ENCODE data around the gene DMBX1.

DMBX1 gene

DNA sequence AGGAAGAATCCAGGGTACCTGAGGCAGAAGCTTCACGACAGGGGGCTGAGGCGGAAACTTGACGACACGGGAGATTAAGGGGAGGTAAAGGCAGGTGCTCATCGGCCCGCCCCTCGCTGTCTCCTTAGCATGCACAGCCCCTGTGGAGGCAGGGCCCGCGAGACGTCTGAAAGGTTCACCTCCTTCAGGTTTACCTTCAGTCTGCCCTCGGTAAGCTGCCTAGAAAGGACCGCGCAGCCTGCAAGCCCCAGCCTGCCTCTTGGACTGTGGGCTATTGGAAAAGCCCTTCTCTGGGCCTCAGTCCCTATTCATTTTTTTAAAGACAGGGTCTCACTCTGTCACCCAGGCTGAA is 33.3 kb downstream of the DMBX1 start:
- DNase-seq (ENCODE audit: low read depth in 3 of 3, low spot score in 1 of 3): no peak

DNA sequence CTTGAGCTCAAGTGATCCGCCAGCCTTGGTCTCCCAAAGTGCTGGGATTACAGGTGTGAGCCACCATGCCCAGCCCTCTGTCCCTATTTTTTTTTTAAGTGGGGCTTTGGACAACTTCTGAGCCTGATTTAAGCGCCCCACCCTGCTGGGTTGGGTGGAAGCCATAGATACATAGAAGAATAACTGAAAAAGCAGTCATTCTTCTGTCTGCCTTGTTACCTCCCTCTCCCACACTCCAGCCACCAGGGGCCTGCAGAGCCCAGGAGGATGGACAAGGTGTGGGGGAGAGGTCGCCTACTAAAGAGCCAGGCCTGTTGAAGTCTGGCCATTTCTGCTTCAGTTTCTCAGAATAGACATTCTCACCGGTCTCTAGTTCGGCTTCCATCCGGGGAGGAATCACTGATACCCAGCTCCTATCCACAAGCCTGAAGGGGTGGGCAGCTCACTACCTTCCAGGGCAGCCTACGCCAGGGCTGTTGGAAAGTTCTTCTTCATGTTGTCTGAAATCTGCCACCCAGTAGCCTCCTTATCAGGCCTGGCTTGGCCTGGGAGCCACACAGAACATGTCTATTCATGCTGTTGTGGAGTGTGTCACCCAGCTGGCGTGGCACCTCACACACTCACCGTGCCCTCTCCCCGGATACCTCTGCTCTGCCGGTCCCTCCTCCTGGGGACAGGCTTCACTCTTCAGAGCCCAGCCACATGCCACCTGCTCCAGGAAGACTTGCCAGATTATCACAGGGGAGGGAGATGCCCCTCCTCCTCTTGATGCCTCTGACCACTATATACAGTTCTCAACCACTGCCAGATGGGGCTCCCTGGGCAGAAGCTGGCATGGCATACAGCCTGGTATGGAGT is 34.1 kb downstream of the DMBX1 start:
- DNase-seq (ENCODE audit: low read depth in 3 of 3, low spot score in 1 of 3): no peak

DNA sequence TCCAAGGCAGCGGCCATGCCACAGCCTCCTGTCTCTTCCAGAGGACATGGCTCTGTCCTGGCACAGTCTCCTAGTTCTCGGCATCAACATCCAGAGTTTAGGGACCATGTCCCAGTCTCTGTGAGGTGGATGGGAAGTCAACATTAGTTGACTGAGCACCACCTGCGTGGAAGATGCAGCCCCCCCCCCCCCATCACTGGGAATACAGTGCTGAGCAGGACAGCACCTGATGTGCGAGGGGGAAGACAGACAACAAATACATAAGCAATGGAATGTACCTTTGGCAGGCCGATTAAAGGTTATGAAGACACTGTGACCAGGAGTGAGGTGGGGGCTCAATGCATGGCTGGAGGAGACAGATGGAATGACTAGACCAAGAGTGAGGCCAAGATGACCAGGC is 35.2 kb downstream of the DMBX1 start:
- no peak for DNase-seq (ENCODE audit: low read depth in 3 of 3, low spot score in 1 of 3)

DNA sequence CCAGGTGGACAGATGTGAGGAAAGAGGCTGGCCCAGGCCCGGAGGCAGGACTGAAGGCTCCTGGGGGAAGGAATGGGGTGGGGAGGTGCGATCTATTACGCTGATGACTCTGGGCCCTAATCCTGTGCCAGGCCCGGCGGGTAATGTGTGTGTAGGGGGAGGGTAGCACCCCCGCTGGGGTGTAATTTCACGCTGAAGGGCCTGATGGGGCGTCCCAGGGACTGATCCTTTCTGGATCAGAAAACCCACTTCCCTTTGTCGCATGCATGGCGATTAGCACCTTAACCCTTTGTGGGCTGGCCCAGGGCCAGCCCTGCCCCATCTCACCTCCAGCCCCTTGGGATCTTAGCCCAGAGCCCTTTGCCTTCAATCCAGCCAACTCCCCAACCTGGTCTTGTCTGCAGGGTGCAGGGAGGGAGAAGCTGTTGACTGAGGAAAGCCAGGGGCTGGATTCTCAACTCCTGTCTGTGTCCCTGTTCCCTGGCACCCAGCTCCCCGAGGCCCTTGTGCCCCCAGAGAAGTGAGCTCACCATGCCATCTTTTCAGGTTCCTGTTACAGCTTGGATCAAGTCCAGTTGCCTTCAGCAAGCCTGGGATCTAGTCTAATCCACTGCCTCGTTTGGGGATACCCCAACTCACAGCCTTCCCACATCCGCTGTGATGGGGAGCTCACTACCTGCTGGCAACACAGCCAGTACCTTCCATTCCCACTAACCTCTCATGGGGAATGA is 35.8 kb downstream of the DMBX1 start:
- no peak for DNase-seq (ENCODE audit: low read depth in 3 of 3, low spot score in 1 of 3)

DNA sequence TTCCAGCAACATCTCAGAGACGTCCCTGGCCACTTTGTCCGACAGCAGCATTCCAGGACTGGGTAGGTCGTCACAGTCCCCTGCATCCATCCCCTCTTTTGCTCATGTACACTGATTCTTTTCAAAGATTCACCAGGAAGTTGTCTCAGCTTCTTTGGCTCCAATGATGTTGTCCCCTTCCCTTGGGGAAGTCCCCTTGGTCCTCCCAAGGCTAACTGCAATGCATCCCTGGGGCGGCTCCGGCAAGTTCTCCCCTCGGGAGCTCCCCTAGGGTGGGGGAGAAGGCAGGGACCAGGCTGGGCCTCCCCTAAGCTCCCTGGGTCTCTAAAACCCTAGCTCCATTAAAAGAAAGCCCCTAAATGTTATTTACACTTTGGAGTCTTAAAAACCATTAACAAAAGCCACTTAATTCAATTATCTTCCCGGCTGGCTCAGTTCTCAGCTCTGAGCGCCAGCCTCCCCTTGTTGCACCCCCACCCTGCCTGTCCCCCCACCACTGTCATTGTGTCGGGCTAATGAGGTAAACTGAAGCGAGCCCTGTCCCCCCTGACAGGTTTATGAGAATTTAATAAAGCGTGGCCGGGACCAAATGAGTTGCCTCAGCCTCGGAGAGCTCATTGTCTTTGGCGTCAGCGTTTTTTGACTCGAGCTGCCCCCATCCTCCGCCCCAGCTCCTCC is 36.5 kb downstream of the DMBX1 start:
- no peak for DNase-seq (ENCODE audit: low read depth in 3 of 3, low spot score in 1 of 3)

DNA sequence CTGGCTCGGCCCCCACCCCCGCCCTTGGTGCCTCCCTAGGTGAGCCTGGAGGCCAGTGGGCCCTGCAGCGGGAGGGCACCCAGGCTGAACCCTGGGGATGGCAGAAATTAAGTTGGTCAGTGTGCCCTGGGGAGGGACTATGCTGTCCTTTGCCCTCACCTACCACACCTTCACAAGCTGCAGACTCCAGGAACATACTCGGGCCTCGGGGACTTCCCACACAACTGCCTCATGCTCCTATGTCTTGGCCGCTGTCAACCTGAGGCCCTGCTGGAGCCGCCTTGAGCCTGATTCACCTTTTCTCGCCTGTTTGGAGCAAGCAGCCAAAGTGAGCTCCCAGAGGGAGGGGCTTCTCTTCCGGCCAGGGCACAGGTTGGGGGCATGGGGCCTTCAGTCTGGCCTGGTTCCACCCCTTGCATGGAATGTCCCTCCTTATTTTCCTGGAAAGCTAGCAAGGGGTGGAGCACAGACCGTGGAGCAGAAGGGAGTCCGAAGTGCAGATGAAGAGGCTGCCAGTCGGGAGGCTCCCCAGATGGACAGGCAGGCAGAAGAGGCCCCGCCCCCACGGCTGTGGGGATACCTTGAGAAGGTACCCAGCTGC is 37.2 kb downstream of the DMBX1 start:
- DNase-seq (ENCODE audit: low read depth in 3 of 3, low spot score in 1 of 3): no peak

DNA sequence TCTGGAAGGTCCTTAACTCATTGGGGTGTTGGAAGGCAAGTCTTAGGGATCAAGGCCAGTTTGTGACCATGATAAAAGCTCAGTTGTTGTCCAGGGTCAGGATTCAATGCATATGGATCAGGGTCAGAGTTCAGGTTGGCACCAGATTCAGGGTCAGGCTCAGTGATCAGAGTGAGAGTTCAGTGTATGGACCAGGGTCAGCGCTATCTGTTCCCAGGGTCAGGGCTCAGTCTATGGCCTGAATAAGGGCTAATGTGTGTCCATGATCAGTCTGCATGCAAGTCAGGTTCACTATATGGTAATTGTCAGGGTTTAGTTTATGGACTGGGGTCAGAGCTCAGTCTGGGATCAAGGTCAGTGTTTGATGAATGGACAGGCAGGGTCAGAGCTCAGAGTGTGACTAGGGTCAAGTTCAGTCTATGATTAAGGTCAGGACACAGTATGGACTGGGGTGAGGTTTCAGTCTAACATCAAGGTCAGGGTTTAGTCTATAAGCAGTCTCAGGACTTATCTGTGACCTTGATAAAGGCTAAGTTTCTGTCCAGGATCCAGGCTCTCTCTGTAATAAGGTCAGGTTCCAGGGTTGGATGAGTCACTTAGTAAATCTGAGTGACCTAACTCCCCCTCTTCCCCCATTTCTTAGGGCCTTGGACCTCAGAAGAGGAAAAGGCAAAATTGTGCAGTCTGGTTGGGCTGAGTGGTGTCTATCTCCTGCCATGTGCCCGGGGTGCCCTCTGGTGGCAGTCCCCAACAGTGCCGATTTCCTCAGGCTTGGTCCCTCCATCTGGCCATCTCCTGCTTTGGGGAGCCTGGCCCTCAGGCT is 38.0 kb downstream of the DMBX1 start:
- peak; percentile 22 to 64 (median 36) for DNase-seq (ENCODE audit: low read depth in 3 of 3, low spot score in 1 of 3)

DNA sequence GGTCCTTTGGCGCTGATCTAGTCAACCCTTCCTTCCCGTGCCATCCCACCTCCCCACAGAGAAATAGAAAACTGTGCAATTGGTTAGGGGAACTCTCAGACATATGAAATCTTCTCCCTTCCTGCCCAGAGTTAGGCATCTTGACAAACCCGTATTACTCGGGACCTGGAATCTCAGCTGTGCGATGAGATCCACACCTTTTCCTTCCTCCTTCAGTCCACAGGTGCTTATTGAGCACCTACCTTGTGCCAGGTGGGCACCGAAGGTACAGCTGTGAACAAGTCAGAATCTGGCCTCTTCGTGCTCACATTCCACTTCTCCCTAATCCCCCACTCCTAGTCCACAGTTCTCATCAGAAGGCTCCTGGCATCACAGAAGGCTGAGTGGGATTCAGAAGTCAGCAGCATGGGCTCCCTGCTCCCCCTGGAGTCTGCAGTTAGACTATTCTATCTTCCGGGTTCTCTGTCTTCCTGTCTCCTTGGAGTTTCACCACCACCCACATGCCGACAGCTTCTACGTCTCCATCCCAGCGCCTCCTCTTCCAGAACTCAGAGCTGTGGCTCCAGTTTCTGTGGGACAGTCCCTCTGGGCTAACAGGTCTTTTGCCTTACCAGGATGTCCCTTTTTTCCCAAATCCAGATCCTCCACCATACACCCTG is 38.8 kb downstream of the DMBX1 start:
- DNase-seq (ENCODE audit: low read depth in 3 of 3, low spot score in 1 of 3): no peak

DNA sequence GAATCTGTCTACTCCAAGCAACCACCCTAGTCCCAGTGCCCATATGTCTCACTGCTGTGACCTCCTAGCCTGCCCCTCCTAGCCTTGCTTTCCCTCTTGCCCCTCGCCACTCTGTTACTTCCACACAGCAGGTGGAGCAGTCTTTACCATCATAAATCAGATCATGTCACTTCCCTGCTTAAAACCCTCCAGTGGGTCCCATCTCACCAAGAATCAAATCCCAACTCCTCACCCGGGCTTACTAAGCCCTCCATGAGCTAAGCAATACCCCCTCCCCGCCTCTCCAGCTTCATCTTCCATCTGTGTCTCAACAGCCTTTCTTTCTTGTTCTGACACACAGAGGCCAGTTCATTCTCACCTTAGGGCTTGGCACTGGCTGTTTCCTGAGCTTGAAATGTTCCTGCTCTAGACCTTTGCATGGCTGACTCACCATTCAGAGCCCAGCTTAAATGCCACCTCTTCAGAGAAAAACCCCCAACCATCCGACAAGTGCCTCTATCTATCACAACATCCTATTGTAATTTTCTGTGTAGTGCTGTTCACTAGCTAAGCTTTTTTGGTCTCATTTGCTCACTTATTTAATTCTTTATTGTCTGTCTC is 39.5 kb downstream of the DMBX1 start:
- DNase-seq (ENCODE audit: low read depth in 3 of 3, low spot score in 1 of 3): no peak

DNA sequence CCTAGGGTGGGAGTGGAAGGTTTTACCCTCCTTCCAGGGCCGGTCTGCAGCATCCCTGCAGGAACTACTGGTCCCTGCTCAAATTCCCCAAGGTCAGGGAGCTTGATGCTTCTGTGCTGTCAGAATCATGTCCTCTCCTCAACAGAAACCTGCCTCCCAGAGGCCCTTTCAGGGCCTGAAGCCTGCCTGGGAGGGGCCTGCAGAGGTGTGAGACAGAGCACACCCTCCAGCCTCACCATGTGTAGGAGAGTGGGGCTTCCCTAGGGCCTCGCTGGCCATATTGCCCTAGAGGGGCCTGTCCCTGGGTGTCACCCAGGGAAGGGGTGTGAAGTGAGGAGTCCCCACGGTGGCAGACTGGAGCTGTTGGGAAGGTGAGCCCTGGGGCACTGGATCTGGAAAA is 40.7 kb downstream of the DMBX1 start:
- DNase-seq (ENCODE audit: low read depth in 3 of 3, low spot score in 1 of 3): no peak

DNA sequence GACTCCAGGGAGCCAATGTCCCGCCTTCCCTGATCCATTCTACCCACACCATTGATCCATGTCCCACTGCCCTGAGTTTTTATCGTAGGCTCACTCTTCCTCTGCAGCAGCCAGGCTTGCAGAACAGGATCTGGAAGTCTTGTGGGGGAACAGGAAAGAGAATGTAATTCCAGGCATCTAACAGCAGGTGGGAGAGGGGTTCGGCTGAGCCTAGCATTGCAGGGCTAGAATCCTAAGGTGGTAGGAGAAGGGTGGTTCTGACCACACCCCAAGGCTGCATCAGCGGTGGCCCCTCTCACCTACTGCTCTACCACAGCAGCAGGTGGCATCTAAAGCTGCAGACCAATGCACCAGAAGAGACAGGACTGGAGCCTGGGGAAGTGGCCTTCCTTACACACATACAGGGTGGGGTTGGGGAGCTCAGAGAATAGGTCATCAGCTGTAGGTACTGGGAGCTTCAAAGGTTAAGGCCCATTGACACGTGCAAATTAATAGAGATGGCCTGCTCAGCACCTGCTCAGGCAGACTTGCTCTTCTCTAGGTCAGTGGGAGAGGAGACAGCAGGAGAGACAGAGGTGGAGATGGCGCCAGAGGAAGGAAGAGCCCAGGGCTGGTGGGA is 41.3 kb downstream of the DMBX1 start:
- no peak for DNase-seq (ENCODE audit: low read depth in 3 of 3, low spot score in 1 of 3)

DNA sequence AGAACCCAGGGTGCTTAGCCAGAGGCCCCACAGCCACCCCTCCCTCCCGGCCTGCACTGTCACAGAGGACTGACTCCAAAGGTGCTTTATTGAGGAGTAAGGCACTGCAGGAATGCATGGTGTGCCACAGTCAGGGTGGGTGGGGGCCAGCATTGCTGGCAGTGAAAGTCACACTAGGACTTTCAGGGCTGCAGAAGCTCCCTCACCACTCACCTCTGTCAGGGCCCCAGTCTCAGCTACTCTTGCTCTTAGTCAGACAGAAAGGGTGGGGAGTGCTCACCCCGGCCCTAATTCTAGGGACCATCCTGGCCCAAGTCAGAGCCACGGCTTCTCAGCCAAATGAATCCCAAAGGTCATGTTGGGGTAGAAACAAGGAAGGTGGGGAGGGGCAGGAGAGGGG is 42.5 kb downstream of the DMBX1 start:
- no peak for DNase-seq (ENCODE audit: low read depth in 3 of 3, low spot score in 1 of 3)

DNA sequence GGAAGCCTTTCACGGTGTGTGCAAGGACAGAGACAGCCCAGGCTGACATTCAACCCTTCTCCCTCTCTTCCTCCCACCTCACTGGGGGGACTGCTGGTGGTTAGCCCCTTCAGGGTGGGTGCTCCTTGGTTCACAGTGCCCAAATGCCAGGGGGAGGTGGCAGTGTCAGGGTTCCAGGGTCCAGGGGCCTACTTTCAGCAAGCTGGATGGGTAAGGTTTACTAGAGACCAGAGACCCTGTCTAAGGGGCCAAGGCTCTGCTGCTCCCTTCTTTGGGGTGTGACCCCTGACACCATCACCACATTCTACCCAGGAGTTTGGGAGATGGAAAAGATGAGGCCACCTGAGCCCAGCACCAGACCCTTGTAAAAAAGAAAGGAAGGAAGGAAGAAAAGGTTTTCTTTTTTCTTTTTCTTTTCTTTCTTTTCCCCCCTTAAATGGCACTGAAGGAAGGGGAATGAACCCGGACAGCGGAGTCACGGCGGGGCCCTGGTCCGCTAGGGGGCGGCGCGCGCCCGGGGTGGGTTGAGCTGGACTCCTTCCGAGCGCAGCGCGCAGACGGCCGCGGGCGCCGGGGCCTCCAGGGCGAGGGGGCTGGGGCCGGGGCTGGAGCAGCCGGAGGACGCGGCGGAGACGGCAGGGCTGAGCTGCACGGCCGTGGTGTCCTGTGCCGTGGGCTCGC is 43.0 kb downstream of the DMBX1 start:
- peak; percentile 13 to 67 (median 44) for DNase-seq (ENCODE audit: low read depth in 3 of 3, low spot score in 1 of 3)

DNA sequence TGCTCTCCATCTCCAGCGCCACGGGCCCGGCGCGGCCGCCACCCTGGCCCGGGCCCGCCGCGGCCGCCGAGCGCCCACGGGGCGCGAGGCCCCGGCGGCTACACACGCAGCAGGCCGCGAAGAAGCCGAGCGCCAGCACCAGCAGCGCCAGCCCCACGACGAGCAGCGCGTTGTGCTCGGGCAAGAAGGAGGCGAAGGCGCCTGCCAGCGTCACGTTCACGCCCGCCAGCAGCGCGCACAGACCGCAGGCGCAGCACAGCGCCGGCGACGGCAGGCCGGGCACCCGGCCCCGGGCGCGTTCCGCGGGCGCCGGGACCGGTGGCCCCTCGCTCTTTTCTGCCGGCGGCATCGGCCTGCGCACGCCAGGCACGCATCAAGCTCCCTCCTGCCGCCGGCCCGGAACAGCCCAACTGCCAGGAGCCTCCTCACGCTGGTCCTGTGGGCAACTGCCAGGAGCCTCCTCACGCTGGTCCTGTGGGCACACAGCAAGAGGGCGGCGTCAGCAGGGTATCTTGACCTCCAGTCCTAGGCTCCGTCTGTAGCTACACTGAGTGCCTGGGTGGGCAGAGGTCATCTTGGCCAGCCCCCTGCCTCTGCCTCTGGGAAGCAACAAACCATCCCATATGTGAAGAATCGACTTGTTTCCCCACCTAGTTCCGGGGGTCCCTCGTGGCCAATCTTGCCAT is 43.7 kb downstream of the DMBX1 start:
- DNase-seq (ENCODE audit: low read depth in 3 of 3, low spot score in 1 of 3): peak in 2 of 3 donors; percentile 21 to 35

DNA sequence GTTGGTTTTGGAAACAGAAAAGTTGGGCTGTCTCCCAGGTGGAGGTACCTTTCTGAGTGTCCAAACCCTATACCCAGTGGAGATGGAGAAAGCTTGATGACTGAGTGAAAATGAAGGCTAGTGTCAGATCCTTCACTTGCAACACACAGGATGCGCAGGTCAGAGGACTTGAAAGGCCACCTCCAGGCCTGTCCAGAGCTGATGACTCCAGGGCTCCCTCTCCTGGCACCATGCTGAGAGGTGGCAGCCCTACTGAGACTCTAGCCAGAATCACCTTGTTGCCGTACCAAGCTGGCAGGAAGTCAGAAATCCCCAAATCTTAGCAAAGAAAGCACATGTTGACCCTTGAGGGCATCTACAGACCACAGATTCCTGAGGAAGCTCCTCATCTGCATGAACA is 45.4 kb downstream of the DMBX1 start:
- no peak for DNase-seq (ENCODE audit: low read depth in 3 of 3, low spot score in 1 of 3)

DNA sequence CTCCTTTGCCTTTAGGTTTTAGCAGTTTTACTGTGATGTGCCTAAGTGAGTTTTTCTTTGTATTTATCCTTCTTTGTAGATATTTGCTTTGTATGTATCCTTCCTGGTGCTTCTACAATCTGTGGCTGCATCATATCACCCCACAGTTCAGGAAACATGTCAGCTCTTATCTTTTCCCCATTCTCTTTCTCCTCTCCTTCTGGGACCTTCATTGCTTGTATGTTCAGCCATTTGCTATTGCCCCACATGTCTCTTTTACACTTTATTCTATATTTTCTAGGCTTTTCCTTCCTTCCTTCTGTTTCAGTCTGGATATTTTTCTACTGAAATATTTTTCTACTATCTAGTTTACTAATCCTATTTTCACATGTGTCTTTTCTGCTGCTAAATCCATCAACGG is 46.9 kb downstream of the DMBX1 start:
- no peak for DNase-seq (ENCODE audit: low read depth in 3 of 3, low spot score in 1 of 3)

DNA sequence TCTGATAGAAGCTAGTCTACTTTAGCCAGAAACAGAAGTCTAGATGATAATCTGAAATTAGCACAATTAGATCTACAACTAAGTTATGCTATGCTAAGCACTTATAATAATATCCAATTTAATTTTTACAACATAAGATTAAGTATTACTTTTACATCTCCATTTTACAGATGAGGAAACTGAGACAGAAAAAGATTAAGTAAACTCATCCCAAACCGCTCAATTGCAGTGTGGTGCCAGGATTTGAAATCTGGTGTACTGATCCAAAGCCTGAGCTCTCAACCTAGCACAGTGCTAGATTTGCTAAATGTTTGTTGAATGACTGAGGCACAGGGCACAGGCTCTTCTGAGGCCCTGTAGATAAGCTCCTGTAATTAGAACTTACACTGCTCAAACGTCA is 48.0 kb downstream of the DMBX1 start:
- DNase-seq (ENCODE audit: low read depth in 3 of 3, low spot score in 1 of 3): no peak

DNA sequence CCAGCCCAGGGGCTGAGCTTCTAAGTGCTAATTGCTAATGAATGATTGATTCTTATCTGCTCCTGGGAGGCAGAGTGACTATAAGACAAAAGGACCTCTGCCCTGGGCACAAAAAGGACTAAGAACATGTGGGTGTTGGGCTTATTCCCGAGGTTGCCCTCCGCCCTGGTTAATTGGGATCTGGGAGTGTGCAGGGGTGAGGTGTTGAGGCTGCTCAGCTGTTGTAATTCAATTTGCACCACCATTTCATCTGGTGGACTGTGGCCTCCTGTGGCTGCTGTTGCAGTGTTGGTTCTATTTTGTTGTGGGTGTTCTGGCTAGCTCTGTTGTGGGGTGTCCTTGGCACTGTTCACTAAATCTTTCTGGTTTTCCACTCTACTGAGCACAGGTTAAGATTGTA is 48.5 kb downstream of the DMBX1 start:
- DNase-seq (ENCODE audit: low read depth in 3 of 3, low spot score in 1 of 3): no peak

Measured in stimulated activated CD4-positive, alpha-beta T cell treated with anti-CD3 and anti-CD28 coated beads, TNF-alpha, amount 100 ng/mL, for 1 hour (primary cell).